ENCODE results near the gene FAM193A.

- TF ChIP-seq CTCF (IDR thresholded peaks at IDR 0.05) = no peak
- no peak for TF ChIP-seq POLR2A (IDR thresholded peaks at IDR 0.05)
These were observed 36.4 kb downstream of the FAM193A start for GRCh38 chr4:2572866-2573265.
